Activated CD8-positive, alpha-beta memory T cell treated with anti-CD3 and anti-CD28 coated beads, Interleukin-2, amount 50 U/mL, for 1 hour (primary cell): ENCODE measurements around the gene MCMBP.

ENCODE experiments used
- DNase-seq: peaks from one replicate; pipeline ENCODE4 v3.0.0-alpha.2; 2020; ENCODE audit errors: extremely low read depth

Gene MCMBP

DNA sequence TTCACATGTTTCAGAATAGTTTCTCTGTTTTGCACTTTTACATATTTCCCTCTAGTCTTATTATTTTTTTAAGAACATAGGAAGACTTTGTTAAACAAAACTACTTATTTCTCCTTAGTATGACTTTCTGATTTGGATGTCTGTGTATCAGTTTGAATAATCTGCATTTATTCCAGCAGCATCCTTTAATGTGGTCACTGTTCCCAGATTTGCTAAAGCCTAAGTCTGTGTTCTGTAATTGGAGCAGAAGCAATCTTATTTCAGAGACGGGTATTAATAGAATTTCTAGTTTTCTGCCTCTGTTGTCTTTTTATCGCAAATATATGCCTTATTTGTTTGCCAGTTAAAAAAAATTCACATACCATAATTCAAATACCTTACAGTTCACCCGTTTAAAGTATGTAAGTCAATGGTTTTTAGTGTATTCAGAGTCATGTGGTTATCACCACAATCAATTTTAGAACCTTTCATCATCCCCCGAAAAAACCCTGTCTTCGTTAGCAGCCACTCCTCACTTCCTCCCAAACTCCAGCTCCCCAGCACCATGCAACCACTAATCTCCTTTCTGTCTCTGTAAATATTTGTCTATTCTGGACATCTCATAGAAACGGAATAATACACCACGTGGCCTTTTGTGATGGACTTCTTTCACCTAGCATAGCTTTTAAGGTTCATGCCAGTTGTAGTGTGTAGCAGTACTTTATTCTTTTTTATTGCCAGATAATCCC, 88.1 kb downstream of the MCMBP start:
- no peak for DNase-seq

- DNase-seq: no peak
Observed at GRCh38 chr10:119783665-119784027, 89.0 kb downstream of the MCMBP start.

DNA sequence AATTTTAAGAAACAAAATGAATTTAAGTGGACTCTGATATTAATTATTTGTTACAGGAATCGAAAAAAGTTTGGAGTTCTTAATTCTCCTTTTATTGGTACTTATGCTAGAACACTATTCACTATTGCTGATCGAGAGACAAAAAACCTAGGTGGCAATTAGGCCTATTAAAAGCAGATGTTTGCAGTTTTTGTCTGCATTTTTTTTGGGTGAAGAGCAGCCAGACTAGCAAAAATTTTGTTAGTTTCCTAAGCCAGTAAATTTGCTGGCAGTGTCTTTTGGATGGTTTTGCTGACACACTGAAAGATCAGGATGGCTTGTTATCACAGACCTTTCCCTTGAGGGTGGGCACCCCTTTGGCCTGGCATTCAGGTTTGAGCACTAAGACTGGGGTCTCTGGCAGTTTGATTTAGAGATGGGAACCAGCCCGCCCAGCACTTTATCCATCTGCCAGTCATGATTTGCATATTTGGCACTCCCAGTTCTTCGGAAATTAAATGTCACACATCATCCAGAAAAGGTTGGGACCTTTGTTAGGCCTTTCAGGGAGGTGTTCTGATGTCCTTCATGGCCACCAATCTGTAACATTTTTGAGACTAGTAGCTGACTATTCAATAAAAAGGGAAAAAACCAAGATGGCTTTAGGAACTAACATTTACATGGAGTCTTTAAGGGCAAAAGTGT, 89.5 kb downstream of the MCMBP start:
- DNase-seq: no peak

- DNase-seq: no peak
Observed at GRCh38 chr10:119781498-119781897, 91.1 kb downstream of the MCMBP start.

GRCh38 chr10:119780879-119781480, 91.7 kb downstream of the MCMBP start:
- DNase-seq: no peak
